ENCODE measurements around the gene ZNF217.
"Not testable (repeated sequence)": the region's sequence is repeated elsewhere in the genome, so short reads cannot be mapped to it uniquely, and the experiment has no call there.

Gene ZNF217

GRCh38 chr20:53522696-53523095, 70.9 kb downstream of the ZNF217 start:
- DNase-seq, result no peak

- no peak for DNase-seq
Measured at GRCh38 chr20:53522026-53522425, 71.6 kb downstream of the ZNF217 start.

GRCh38 chr20:53521421-53521820, 72.2 kb downstream of the ZNF217 start:
- not testable (repeated sequence) for DNase-seq

- DNase-seq, result no peak
Measured at GRCh38 chr20:53517146-53517545, 76.5 kb downstream of the ZNF217 start.
